B cell (primary cell): Measurements from ENCODE around the gene HDAC1. TPM values are rescaled to one million over a fixed set of nuclear protein-coding genes. Genes with fewer than 3 reads are reported as not detected.

Source experiments
- ATAC-seq: fragments of 200-7000 bp; cut with Tn5 transposase; one replicate; pipeline ENCODE4 v1.10.0; 2021; ENCODE audit warnings: low read depth, mild to moderate bottlenecking, moderate number of reproducible peaks, moderate library complexity
- CTCF ChIA-PET: fragments of 350-600 bp; sonication (Branson Sonifier 250); formaldehyde crosslinking; loops from one replicate; lab custom pipeline; 2021; ENCODE audit warnings: antibody characterized with exemption, inconsistent platforms; lab: Charles Lee
- POLR2A ChIA-PET: fragments of 350-600 bp; sonication (Branson Sonifier 250); formaldehyde crosslinking; loops from one replicate; lab custom pipeline; 2021; ENCODE audit warnings: antibody characterized with exemption; lab: Charles Lee
- DNase-seq: peaks from one replicate; pipeline ENCODE4 v3.0.0; 2013
- H2AFZ ChIP-seq: 2 replicates; pipeline ENCODE4 v1.6.1; 2012; ENCODE audit warnings: mild to moderate bottlenecking, low read depth, low read length; ENCODE audit not compliant: insufficient read depth, poor library complexity, severe bottlenecking
- H3K27ac ChIP-seq, 2 donors: 1 replicate in 1 of 2; 2 replicates in 1 of 2; pipeline ENCODE4 v1.5.1; 2012 to 2013; ENCODE audit warnings: low read length in 2 of 2, mild to moderate bottlenecking in 2 of 2, moderate library complexity in 1 of 2
- H3K27me3 ChIP-seq, 4 experiments: fragments of 200-600 bp in 1 of 4; sonication (generic) in 1 of 4; replicated peaks in 1 of 4; 1 replicate in 2 of 4; 2 replicates in 2 of 4; pipeline versions ENCODE4 v1.6.1 to v1.7.0; 2013 to 2016; ENCODE audit warnings: low read length in 3 of 4, mild to moderate bottlenecking in 2 of 4, mixed read lengths in 1 of 4, moderate library complexity in 1 of 4; ENCODE audit not compliant: insufficient read depth in 4 of 4, control insufficient read depth in 3 of 4; ENCODE audit errors: control extremely low read depth in 1 of 4
- H3K36me3 ChIP-seq, 2 experiments: replicated peaks in 1 of 2; 1 replicate in 1 of 2; 2 replicates in 1 of 2; pipeline versions ENCODE4 v1.6.1 to v1.7.1; 2013; ENCODE audit warnings: low read length in 1 of 2; ENCODE audit not compliant: insufficient read depth in 2 of 2, control insufficient read depth in 1 of 2; ENCODE audit errors: control extremely low read depth in 1 of 2, extremely low read depth in 1 of 2
- H3K4me1 ChIP-seq, 2 donors: fragments of 200-600 bp in 1 of 2; sonication (generic) in 1 of 2; 1 replicate in 1 of 2; 2 replicates in 1 of 2; pipeline versions ENCODE4 v1.5.1 to v1.6.1; 2013 to 2017; ENCODE audit warnings: low read length in 2 of 2; ENCODE audit not compliant: control insufficient read depth in 2 of 2, insufficient read depth in 2 of 2
- H3K4me2 ChIP-seq: replicated peaks from 2 replicates; pipeline ENCODE3; 2012; ENCODE audit warnings: mild to moderate bottlenecking, low read depth, low read length; ENCODE audit not compliant: poor library complexity, severe bottlenecking
- H3K4me3 ChIP-seq, 5 experiments: fragments of 200-600 bp in 1 of 5; sonication (generic) in 1 of 5; 1 replicate in 3 of 5; 2 replicates in 2 of 5; pipeline versions ENCODE4 v1.5.1 to v1.7.0; 2011 to 2016; ENCODE audit warnings: low read length in 4 of 5, mild to moderate bottlenecking in 4 of 5, low read depth in 2 of 5, control low read depth in 1 of 5, moderate library complexity in 1 of 5; ENCODE audit not compliant: insufficient read depth in 1 of 5; ENCODE audit errors: control extremely low read depth in 1 of 5, extremely low read depth in 1 of 5
- H3K79me2 ChIP-seq: fragments of 200-600 bp; sonication (generic); one replicate; pipeline ENCODE4 v1.6.0; 2016; ENCODE audit warnings: low read length; ENCODE audit not compliant: control insufficient read depth, insufficient read depth
- H3K9ac ChIP-seq: fragments of 200-600 bp; sonication (generic); 2 replicates; pipeline ENCODE4 v1.6.1; 2017; ENCODE audit warnings: mild to moderate bottlenecking, low read length, moderate library complexity
- H3K9me3 ChIP-seq, 3 donors: one replicate each; pipeline versions ENCODE4 v1.6.1 to v1.7.1; 2013; ENCODE audit warnings: low read length in 2 of 3; ENCODE audit not compliant: control insufficient read depth in 2 of 3, insufficient read depth in 1 of 3; ENCODE audit errors: control extremely low read depth in 1 of 3
- H4K20me1 ChIP-seq: 2 replicates; pipeline ENCODE4 v1.6.0; 2012; ENCODE audit warnings: mild to moderate bottlenecking, low read length; ENCODE audit not compliant: insufficient read depth, control insufficient read depth, poor library complexity, severe bottlenecking
- H3K27ac Mint-ChIP-seq: one replicate; pipeline ENCODE4 v1.8.0; 2021; ENCODE audit warnings: mixed read lengths
- H3K27me3 Mint-ChIP-seq: one replicate; pipeline ENCODE4 v1.8.0; 2021; ENCODE audit warnings: mixed read lengths
- H3K4me1 Mint-ChIP-seq: one replicate; pipeline ENCODE4 v1.8.0; 2021; ENCODE audit warnings: mixed read lengths
- H3K4me3 Mint-ChIP-seq: one replicate; pipeline ENCODE4 v1.8.0; 2021; ENCODE audit warnings: mixed read lengths
- H3K9me3 Mint-ChIP-seq: one replicate; pipeline ENCODE4 v1.8.0; 2022; ENCODE audit warnings: mixed read lengths; ENCODE audit not compliant: insufficient read depth
- EZH2 ChIP-seq: IDR thresholded peaks from 2 replicates; pipeline ENCODE4 v1.6.1; 2012; ENCODE audit warnings: borderline replicate concordance, low read depth, mild to moderate bottlenecking, moderate library complexity, low read length; ENCODE audit not compliant: insufficient read depth, poor library complexity, severe bottlenecking
- WGBS: methylation state at CpG from one replicate; pipeline ENCODE4 v1.1.5; 2013; ENCODE audit warnings: missing lambda C conversion rate; ENCODE audit not compliant: insufficient coverage; 5-methylcytosine and 5-hydroxymethylcytosine counted together
- intact Hi-C: fragments of 100-400 bp; cut with micrococcal nuclease; formaldehyde crosslinking; loops from one replicate; pipeline ENCODE4 v1.10.0; 2022
- polyA plus RNA-seq: library from polyadenylated mRNA; depleted of rRNA; stranded (reverse); fragments of >200 nt; gene quantifications from 2 replicates; pipeline ENCODE4 v1.2.3, GENCODE V29; 2012
- total RNA-seq, 2 donors: library from RNA; stranded (reverse); fragments of 120-200 nt in 1 of 2; gene quantifications; 1 replicate in 1 of 2; 2 replicates in 1 of 2; pipeline versions ENCODE4 v1.2.3 to v1.2.4, GENCODE V29; 2013 to 2022
- TF ChIP-seq, protein P1 (sequence below): fragments of 200-600 bp; IDR thresholded peaks from one replicate; pipeline ENCODE4 v1.8.0; 2022; ENCODE audit warnings: antibody characterized with exemption, mild to moderate bottlenecking

Gene HDAC1
- total and polyA plus RNA-seq, 2 donors (not counting 1 experiment from before 2014, with no cell fraction given) = 184 to 205 TPM

DNA sequence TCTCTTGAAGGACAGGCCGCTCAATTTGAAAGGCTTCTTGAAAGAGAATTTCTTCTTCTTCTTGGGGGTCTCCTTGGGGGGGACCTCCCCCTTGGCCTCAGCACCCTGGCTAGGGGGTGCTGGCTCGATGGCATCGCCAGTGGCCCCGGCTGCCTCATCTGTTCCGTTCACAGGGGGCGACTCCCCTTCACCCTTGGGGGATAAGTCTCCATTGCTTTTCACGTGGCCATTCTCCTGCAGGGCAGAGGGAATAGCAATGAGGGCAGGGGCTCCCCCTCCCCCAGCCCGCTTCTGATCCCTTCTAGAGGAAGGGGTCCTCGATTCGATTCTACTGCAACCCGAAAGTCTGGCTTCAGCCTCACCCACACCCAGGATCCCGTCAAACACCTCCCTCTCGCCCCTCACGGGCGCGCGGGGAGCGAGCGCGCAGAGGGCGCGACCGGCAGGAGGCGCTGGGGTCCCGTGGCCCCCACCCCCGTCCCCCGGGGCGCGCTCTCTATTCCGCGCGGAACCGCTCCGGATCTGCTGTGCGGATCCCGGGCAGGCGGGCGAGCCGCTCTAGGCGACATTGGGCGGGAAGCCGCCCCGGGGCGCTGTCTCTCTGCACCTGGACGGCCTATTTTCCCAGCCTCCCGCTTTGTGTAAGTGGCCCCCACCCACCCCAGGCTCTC is 43.1 kb downstream of the HDAC1 start:
- intact Hi-C loops = loop anchor here (2.0 to 5.0 kb wide), 4 partner anchors 18 to 120 kb away; no protein-coding TSS in a partner anchor
- peaks cover 58% of the 10 kb centered on the region for H3K4me1 Mint-ChIP-seq
- Histone ChIP-seq H3K36me3 (peaks cover 1 to 39% of the 10 kb centered on the region in 2 experiments), H3K9me3 (no peaks in the 10 kb centered on the region), H4K20me1 (peaks cover 40% of the 10 kb centered on the region), H3K9ac (peak overlapping the region; percentile 75), H3K4me1 (peaks cover 55 to 57% of the 10 kb centered on the region in 2 donors), H3K4me3 (peak overlapping the region; percentile 5 to 78 (median 70)), H3K4me2 (peak overlapping the region; percentile 89), H3K27ac (peak overlapping the region; percentile 34 to 61), H3K27me3 (no peaks in the 10 kb centered on the region), H2AFZ (peak overlapping the region; percentile 31), H3K79me2 (peaks cover 15% of the 10 kb centered on the region)
- ATAC-seq = peak; percentile 32
- H3K4me3 Mint-ChIP-seq = peak overlapping the region; percentile 93
- POLR2A ChIA-PET = interaction anchor here (0.7 to 3.9 kb wide), 15 partner anchors 14 to 690 kb away, joined by 3 to 53 read pairs (median 9); partner anchors contain the start of genes BSDC1, CCDC28B, EIF3I and FAM167B
- 5% methylated on average over 44 of the region's 46 CpGs for WGBS
- H3K9me3 Mint-ChIP-seq = no peaks in the 10 kb centered on the region
- peak overlapping the region; percentile 91 for H3K27ac Mint-ChIP-seq
- H3K27me3 Mint-ChIP-seq = no peaks in the 10 kb centered on the region
- TF ChIP-seq, protein P1, sequence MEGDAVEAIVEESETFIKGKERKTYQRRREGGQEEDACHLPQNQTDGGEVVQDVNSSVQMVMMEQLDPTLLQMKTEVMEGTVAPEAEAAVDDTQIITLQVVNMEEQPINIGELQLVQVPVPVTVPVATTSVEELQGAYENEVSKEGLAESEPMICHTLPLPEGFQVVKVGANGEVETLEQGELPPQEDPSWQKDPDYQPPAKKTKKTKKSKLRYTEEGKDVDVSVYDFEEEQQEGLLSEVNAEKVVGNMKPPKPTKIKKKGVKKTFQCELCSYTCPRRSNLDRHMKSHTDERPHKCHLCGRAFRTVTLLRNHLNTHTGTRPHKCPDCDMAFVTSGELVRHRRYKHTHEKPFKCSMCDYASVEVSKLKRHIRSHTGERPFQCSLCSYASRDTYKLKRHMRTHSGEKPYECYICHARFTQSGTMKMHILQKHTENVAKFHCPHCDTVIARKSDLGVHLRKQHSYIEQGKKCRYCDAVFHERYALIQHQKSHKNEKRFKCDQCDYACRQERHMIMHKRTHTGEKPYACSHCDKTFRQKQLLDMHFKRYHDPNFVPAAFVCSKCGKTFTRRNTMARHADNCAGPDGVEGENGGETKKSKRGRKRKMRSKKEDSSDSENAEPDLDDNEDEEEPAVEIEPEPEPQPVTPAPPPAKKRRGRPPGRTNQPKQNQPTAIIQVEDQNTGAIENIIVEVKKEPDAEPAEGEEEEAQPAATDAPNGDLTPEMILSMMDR = peak; percentile 90
- TF ChIP-seq EZH2 = no peak
- CTCF ChIA-PET = interaction anchor here (0.5 to 6.2 kb wide), 17 partner anchors 11 to 434 kb away, joined by 3 to 71 read pairs (median 8); partner anchors contain the start of genes BSDC1 and IQCC
- peak; percentile 87 for DNase-seq

DNA sequence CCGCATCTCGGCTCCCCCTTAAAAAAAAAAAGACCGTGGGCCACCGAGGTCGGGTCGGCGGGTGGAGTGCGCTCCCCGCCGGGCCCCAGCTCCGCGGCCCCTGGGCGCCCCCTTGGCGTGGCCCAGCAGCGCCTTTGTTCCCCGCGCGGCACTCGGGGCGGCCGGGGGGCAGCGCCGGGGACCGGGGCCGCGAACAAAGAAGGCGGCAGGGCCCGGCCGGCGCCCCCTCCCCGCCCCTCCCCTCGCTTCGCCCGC is 43.6 kb downstream of the HDAC1 start:
- H3K36me3 ChIP-seq = peaks cover 1 to 34% of the 10 kb centered on the region in 2 experiments
- H4K20me1 ChIP-seq = peaks cover 35% of the 10 kb centered on the region
- H3K4me3 ChIP-seq = peak overlapping the region in 4 of 5 experiments; percentile 48 to 78 (median 72)
- H3K9me3 Mint-ChIP-seq = no peaks in the 10 kb centered on the region
- TF ChIP-seq EZH2 = no peak
- TF ChIP-seq, protein P1 = no peak
- H3K4me1 Mint-ChIP-seq = peaks cover 60% of the 10 kb centered on the region
- ChIA-PET POLR2A (interaction anchor here (0.6 to 3.9 kb wide), 25 partner anchors 10 to 691 kb away, joined by 3 to 53 read pairs (median 6); partner anchors contain the start of genes BSDC1, CCDC28B, EIF3I and FAM167B), CTCF (interaction anchor here (0.9 to 6.2 kb wide), 21 partner anchors 13 to 262 kb away, joined by 3 to 71 read pairs (median 7); partner anchors contain the start of genes BSDC1, CCDC28B, IQCC and TMEM39B)
- under 1% methylated on average over 34 of the region's 34 CpGs for WGBS
- H3K27ac ChIP-seq = peak overlapping the region in 1 of 2 donors; percentile 61
- peak overlapping the region; percentile 93 for H3K4me3 Mint-ChIP-seq
- no peaks in the 10 kb centered on the region for H3K9me3 ChIP-seq
- peak overlapping the region; percentile 89 for H3K4me2 ChIP-seq
- ATAC-seq (peak; percentile 13), DNase-seq (no peak)
- no peaks in the 10 kb centered on the region for H3K27me3 ChIP-seq
- peaks cover 57 to 61% of the 10 kb centered on the region in 2 donors for H3K4me1 ChIP-seq
- peak overlapping the region; percentile 75 for H3K9ac ChIP-seq
- H3K79me2 ChIP-seq = peaks cover 16% of the 10 kb centered on the region
- peak overlapping the region; percentile 91 for H3K27ac Mint-ChIP-seq
- intact Hi-C loops = loop anchor here (2.0 to 5.0 kb wide), 4 partner anchors 19 to 121 kb away; no protein-coding TSS in a partner anchor
- no peaks in the 10 kb centered on the region for H3K27me3 Mint-ChIP-seq
- H2AFZ ChIP-seq = peak overlapping the region; percentile 31
